ENCODE data around the gene RFTN1.

RFTN1 gene

DNA sequence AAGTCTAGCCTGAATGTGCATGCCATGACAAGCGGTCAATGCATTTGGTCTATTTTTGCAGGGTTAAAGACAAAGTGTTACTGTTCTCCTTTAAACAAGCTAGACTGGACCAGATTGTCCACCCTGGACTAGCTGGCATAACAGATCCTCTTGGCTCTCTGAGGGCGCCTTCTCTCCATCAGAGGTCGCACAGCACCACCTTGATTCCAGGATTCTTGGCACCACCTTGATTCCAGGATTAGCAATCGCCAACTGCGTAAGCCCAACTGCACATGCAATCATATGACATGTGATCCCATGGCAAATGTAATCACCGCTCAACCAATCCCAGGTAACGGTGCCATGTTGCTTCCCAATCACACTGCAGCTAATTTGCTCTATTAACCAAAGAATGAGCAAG is 149.9 kb downstream of the RFTN1 start:
- H3K27ac ChIP-seq = no peak overlapping the region
- TF ChIP-seq, protein P1, sequence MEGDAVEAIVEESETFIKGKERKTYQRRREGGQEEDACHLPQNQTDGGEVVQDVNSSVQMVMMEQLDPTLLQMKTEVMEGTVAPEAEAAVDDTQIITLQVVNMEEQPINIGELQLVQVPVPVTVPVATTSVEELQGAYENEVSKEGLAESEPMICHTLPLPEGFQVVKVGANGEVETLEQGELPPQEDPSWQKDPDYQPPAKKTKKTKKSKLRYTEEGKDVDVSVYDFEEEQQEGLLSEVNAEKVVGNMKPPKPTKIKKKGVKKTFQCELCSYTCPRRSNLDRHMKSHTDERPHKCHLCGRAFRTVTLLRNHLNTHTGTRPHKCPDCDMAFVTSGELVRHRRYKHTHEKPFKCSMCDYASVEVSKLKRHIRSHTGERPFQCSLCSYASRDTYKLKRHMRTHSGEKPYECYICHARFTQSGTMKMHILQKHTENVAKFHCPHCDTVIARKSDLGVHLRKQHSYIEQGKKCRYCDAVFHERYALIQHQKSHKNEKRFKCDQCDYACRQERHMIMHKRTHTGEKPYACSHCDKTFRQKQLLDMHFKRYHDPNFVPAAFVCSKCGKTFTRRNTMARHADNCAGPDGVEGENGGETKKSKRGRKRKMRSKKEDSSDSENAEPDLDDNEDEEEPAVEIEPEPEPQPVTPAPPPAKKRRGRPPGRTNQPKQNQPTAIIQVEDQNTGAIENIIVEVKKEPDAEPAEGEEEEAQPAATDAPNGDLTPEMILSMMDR (conservative IDR thresholded peaks at IDR 0.05) = no peak

DNA sequence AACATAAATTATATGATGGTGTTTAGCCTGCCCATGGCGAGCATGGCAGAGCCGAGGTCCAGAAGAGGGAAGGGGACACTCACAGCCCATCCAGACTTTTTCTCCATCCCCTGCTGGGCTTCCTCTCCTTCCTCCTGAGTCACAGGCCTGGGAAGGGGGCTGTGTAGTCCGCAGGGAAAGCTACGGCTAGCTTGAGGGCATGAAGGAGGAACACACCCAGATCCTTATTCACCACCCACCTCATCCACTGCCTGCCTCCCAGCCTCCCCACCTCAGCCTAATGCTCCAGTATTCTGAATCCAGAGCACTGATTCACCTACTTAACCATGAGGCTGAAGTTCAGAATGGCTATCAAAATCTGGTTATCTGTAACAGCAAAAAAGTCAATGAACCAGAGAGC is 150.7 kb downstream of the RFTN1 start:
- no peak overlapping the region for H3K27ac ChIP-seq
- TF ChIP-seq, protein P1 (conservative IDR thresholded peaks at IDR 0.05) = no peak

DNA sequence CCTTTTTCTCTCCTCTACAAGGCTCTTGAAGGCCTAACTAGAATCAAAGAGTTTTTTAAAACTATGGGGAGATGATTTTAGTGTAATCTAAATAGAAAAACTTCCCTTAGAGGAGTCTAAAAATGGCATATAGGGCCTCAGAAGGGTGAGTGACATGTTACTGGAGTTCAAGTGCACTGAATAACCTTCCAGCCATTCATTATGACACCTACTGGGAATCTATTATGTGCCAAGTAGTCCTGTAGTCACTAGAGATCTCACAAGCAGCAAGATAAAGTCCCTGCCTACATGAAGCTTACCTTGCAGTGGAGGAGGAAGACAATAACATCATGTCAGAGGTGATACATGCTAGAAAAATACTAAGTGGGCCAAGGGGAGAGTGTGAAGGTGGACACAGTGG is 152.4 kb downstream of the RFTN1 start:
- H3K27ac ChIP-seq = no peak overlapping the region
- TF ChIP-seq, protein P1 (conservative IDR thresholded peaks at IDR 0.05) = no peak

DNA sequence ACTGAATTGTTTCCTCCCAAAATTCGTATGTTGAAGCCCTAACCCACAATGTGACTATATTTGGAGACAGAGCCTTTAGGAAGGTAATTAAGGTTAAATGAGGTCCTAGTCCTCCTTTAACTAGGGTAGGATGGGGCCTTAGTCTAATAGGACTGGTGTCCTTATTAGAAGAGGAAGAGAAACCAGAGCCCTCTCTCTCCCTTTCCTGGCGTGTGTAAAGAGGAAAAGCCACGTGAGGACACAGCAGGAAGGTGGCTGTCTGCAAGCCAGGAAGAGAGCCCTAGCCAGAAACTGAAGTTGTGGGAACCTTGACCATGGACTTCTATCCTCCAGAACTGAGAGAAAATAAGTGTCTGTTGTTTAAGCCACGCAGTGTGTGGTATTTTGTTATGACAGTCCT is 154.2 kb downstream of the RFTN1 start:
- no peak overlapping the region for H3K27ac ChIP-seq

DNA sequence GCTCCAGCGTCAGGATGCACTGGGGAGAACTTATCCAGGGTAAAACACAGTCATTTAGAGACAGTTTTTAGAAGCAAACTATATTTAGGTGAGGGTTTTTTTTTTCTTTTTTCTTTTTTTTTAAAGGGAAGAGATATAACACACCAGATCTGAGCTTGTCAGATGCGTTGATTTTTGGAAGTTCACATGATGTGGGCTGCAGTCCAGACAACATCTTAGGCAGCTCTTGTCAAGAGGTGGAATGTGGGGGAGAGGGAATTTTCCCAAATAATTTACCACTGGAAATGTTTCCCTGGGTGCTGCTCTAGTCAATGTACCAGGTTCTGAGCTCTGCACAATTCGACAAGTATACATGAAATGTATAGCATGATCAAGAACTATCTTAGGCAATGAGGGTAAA is 155.2 kb downstream of the RFTN1 start:
- no peak overlapping the region for H3K27ac ChIP-seq
- TF ChIP-seq, protein P1 (conservative IDR thresholded peaks at IDR 0.05) = no peak

More for the DNA sequence above, 154.2 kb downstream of the RFTN1 start:
- TF ChIP-seq, protein P1 (conservative IDR thresholded peaks at IDR 0.05) = no peak

DNA sequence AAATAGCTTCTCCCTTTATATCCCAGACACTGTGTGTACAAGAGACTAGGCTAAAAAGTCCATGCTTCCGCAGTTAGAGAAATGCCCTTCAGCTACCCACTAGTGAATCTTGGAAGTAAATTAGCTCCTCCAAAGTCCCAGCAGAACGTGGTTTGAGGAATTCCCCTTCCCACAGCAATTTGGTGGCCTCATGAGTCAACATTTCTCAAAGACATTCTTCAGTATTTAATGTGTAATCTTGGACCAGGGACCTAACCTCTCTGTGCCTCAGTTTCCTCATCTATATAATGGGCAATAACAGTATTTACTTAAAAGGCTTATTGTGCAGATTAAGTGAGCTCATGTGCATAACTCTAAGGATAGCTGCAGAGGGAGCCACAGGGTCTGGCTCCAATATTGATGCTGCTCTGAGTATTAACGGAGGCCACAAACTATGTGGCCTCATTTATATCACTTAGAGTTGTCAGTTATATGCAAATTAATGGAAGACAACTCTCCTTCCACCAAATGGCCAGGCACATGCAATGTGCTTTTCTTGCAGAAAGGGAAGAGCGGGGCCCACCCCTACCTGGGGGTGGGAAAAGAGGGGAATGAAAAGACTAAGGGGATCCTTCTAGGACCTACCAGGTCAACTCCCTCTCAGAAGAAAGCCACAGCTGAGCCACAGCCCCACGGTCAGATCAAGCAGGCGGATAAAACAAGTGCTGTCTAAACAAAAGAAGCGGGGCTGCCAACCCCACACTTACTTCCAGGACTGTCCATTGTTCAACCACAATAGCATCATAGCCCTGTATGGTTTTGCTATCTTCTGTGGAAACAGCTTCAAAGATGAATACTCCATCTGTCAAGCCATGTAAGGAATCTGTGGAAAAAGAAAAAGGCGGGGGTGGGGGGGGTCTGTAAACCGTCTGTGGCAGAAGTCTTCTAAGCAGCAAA is 156.0 kb downstream of the RFTN1 start:
- H3K27ac ChIP-seq = no peak overlapping the region
- TF ChIP-seq, protein P1 (conservative IDR thresholded peaks at IDR 0.05) = no peak

DNA sequence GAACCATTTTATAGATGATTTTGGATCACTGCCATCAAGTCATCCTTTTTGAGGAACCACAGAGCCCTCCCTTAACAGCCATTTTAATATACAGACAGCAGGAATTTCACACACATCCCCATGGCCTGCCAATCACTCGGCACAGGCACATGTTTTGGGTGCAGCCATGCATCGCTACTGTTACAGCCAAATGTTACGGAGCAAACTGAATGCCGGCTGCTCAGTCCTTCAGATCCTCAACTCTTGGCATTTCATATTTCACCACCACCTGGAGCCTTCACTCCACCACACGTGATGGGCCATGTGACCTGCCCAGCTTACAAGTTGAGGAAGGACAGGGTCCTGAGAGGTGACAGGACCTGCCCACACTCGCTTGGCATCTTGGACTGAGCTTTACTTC is 157.7 kb downstream of the RFTN1 start:
- TF ChIP-seq, protein P1 (conservative IDR thresholded peaks at IDR 0.05) = no peak

More for the DNA sequence above, 157.7 kb downstream of the RFTN1 start:
- H3K27ac ChIP-seq = no peak overlapping the region

All from VCaP (cell line).